K562 (cell line): ENCODE results near the gene CYP26A1. TPM values are rescaled to one million over a fixed set of nuclear protein-coding genes. Genes with fewer than 3 reads are reported as not detected.

Experiments
- ATAC-seq: fragments of 200-7000 bp; cut with Tn5 transposase; 3 replicates; pipeline ENCODE4 v1.9.1; 2020; ENCODE audit warnings: moderate library complexity
- BruUV-seq: library from RNA; stranded (reverse); fragments of 400-500 nt; replicated peaks from 2 replicates; lab custom pipeline; 2021; lab: Mats Ljungman, UMichigan
- CTCF ChIA-PET: fragments of 300-600 bp; formaldehyde crosslinking; extraction: SDS; loops from one replicate; lab custom pipeline; 2021; ENCODE audit warnings: low intra/inter-chr PET ratio; lab: Yijun Ruan, JAX
- POLR2A ChIA-PET: fragments of 300-600, 350-650 bp; sonication (Branson Sonifier 250); formaldehyde crosslinking; extraction: SDS; loops from one replicate; lab custom pipeline; 2021; ENCODE audit warnings: antibody characterized with exemption, inconsistent platforms; lab: Yijun Ruan, JAX
- DNase-seq, 4 experiments: peaks; one replicate each; pipeline versions ENCODE4 v3.0.0 to v3.0.0-alpha.2; 2011 to 2018; ENCODE audit warnings: low spot score in 3 of 4, mixed read lengths in 3 of 4; ENCODE audit errors: extremely low read depth in 1 of 4
- FAIRE-seq: peaks from 2 replicates; lab custom pipeline; 2011; peaks lifted over from hg19 to GRCh38; lab: Jason Lieb, UNC
- H2AFZ ChIP-seq: 2 replicates; pipeline ENCODE4 v1.6.0; 2011; ENCODE audit warnings: low read depth, low read length, control low read depth, inconsistent platforms
- H3K27ac ChIP-seq: fragments of 200-600 bp; 3 replicates; pipeline ENCODE4 v1.8.0; 2011; ENCODE audit warnings: low read depth, mild to moderate bottlenecking, control low read depth, inconsistent platforms, low read length, moderate library complexity, mixed read lengths; ENCODE audit errors: extremely low read depth
- H3K27me3 ChIP-seq, 2 experiments: fragments of 300-600 bp in 1 of 2; 2 replicates in 1 of 2; 3 replicates in 1 of 2; pipeline versions ENCODE4 v1.6.0 to v1.8.0; 2011; ENCODE audit warnings: inconsistent platforms in 2 of 2, low read length in 2 of 2, mild to moderate bottlenecking in 1 of 2, mixed read lengths in 1 of 2, moderate library complexity in 1 of 2; ENCODE audit not compliant: control insufficient read depth in 2 of 2, insufficient read depth in 2 of 2
- H3K36me3 ChIP-seq: fragments of 300-600 bp; 3 replicates; pipeline ENCODE4 v1.8.0; 2011; ENCODE audit warnings: mild to moderate bottlenecking, low read length, inconsistent platforms; ENCODE audit not compliant: control insufficient read depth, insufficient read depth
- H3K4me1 ChIP-seq, 2 experiments: fragments of 200-600 bp in 1 of 2; replicated peaks in 1 of 2; 2 replicates in 1 of 2; 3 replicates in 1 of 2; pipeline versions ENCODE4 v1.5.1 to v1.8.0; 2011; ENCODE audit warnings: inconsistent platforms in 2 of 2, low read length in 2 of 2, mild to moderate bottlenecking in 1 of 2, mixed read lengths in 1 of 2, moderate library complexity in 1 of 2; ENCODE audit not compliant: control insufficient read depth in 2 of 2, insufficient read depth in 2 of 2
- H3K4me2 ChIP-seq: 2 replicates; pipeline ENCODE4 v1.6.1; 2011; ENCODE audit warnings: low read length, control low read depth, inconsistent platforms, mixed read lengths; ENCODE audit not compliant: insufficient read depth
- H3K4me3 ChIP-seq: fragments of 200-600 bp; sonication (generic), shearing (Covaris generic); 2 replicates; pipeline ENCODE4 v1.5.1; 2016; ENCODE audit warnings: control low read depth, inconsistent platforms
- H3K79me2 ChIP-seq: fragments of 200-600 bp; 3 replicates; pipeline ENCODE4 v1.8.0; 2011; ENCODE audit warnings: low read length, inconsistent platforms; ENCODE audit not compliant: control insufficient read depth, insufficient read depth
- H3K9ac ChIP-seq, 2 experiments: 2 replicates each; pipeline versions ENCODE4 v1.6.0 to v1.6.1; 2011; ENCODE audit warnings: low read depth in 2 of 2, low read length in 2 of 2, control low read depth in 1 of 2, inconsistent platforms in 1 of 2, mild to moderate bottlenecking in 1 of 2, mixed read lengths in 1 of 2; ENCODE audit not compliant: insufficient read depth in 1 of 2
- H3K9me1 ChIP-seq: one replicate; pipeline ENCODE4 v1.6.0; 2011; ENCODE audit warnings: inconsistent platforms, mild to moderate bottlenecking, low read length, moderate library complexity; ENCODE audit not compliant: control insufficient read depth, insufficient read depth
- H3K9me3 ChIP-seq: replicated peaks from 2 replicates; pipeline ENCODE4 v1.5.1; 2011; ENCODE audit warnings: low read depth, low read length, inconsistent platforms; ENCODE audit not compliant: control insufficient read depth, insufficient read depth
- H4K20me1 ChIP-seq: replicated peaks from 2 replicates; pipeline ENCODE4 v1.6.1; 2011; ENCODE audit warnings: low read length, inconsistent platforms, mixed read lengths; ENCODE audit not compliant: control insufficient read depth, insufficient read depth
- ETS2 ChIP-seq: IDR thresholded peaks from 2 replicates; pipeline ENCODE4 v1.6.1; 2016; ENCODE audit warnings: borderline replicate concordance, missing genetic modification characterization, mild to moderate bottlenecking, moderate library complexity, missing compliant biosample characterization; ENCODE audit not compliant: poor library complexity, severe bottlenecking
- POLR3A ChIP-seq: IDR thresholded peaks from 2 replicates; pipeline ENCODE4 v1.6.1; 2011; ENCODE audit warnings: borderline replicate concordance, mild to moderate bottlenecking, moderate library complexity; ENCODE audit not compliant: insufficient read length, insufficient read depth; ENCODE audit errors: extremely low read depth
- SRSF9 ChIP-seq: fragments of 200-400 bp; formaldehyde crosslinking; IDR thresholded peaks from 2 replicates; pipeline ENCODE4 v1.6.1; 2017; ENCODE audit warnings: low read depth, low read length, borderline replicate concordance
- TCF7 ChIP-seq: sonication (generic); IDR thresholded peaks from 2 replicates; pipeline ENCODE4 v1.6.1; 2016; ENCODE audit warnings: antibody characterized with exemption, borderline replicate concordance
- TFAM ChIP-seq: fragments of 250-450 bp; sonication (Bioruptor Pico); conservative IDR thresholded peaks from 2 replicates; pipeline ENCODE4 v1.5.0; 2021; ENCODE audit warnings: mild to moderate bottlenecking, moderate library complexity
- ZNF41 ChIP-seq: fragments of 250-450 bp; sonication (Bioruptor Pico); conservative IDR thresholded peaks from 2 replicates; pipeline ENCODE4 v1.4.0; 2020; ENCODE audit warnings: mild to moderate bottlenecking
- ZNF717 ChIP-seq: fragments of 250-450 bp; sonication (Bioruptor Pico); IDR thresholded peaks from 2 replicates; pipeline ENCODE4 v1.5.0; 2021
- WGBS: fragments of 100-300 bp; shearing (Covaris generic); methylation state at CpG from one replicate; pipeline ENCODE4 v1.1.6; 2016; ENCODE audit warnings: low coverage, mixed read lengths; ENCODE audit not compliant: insufficient coverage; ENCODE audit errors: missing lambda C conversion rate; 5-methylcytosine and 5-hydroxymethylcytosine counted together
- in situ Hi-C: fragments of 300-500 bp; cut with MboI; formaldehyde crosslinking; loops from 4 replicates; pipeline ENCODE4 v1.15.0; 2018; ENCODE audit warnings: inconsistent platforms, mixed read lengths
- intact Hi-C: fragments of 100-400 bp; cut with micrococcal nuclease; formaldehyde crosslinking; loops from 2 replicates; pipeline ENCODE4 v1.14.2; 2022
- polyA plus RNA-seq, 8 experiments: library from polyadenylated mRNA; depleted of rRNA in 4 of 8; stranded (reverse) in 5 of 8; unstranded in 3 of 8; fragments of >200 nt; fragmentation: Nextera tagmentation in 2 of 8; fragmentation: Illumina TruSeq in 1 of 8; extraction: Ambion mirVana in 2 of 8; extraction: Trizol in 1 of 8; gene quantifications; 2 replicates each; pipeline versions ENCODE4 v1.2.1 to v1.2.3, GENCODE V29; 2011 to 2014; ENCODE audit warnings: inconsistent platforms in 1 of 8, missing spikeins in 1 of 8
- total RNA-seq, 7 experiments: library from RNA; depleted of rRNA in 6 of 7; stranded (reverse); fragments of >200 nt in 6 of 7; fragmentation: Illumina TruSeq in 2 of 7; extraction: Trizol in 2 of 7; gene quantifications; 2 replicates each; pipeline versions ENCODE4 v1.2.1 to v1.2.3, GENCODE V29; 2011 to 2021; ENCODE audit warnings: low replicate concordance in 1 of 7
- TF ChIP-seq, protein P1 (sequence below): sonication (generic); formaldehyde crosslinking; IDR thresholded peaks from 2 replicates; pipeline ENCODE4 v1.8.1; 2022; ENCODE audit warnings: missing genetic modification reagents
- TF ChIP-seq, protein P2 (sequence below): fragments of 250-450 bp; sonication (Bioruptor Pico); IDR thresholded peaks from 2 replicates; pipeline ENCODE4 v1.5.0; 2020; ENCODE audit warnings: mild to moderate bottlenecking

Gene CYP26A1
- total and polyA plus RNA-seq, 9 of the 15 experiments (the other 6 are each of a cell fraction or from before 2014, with no cell fraction given), result 0.11 to 5.1 (median 1.6) TPM

- TF ChIP-seq ETS2 (tag), result no peak
- no peak for TF ChIP-seq SRSF9
Observed at GRCh38 chr10:93121311-93121710, 47.6 kb downstream of the CYP26A1 start (continued).

DNA sequence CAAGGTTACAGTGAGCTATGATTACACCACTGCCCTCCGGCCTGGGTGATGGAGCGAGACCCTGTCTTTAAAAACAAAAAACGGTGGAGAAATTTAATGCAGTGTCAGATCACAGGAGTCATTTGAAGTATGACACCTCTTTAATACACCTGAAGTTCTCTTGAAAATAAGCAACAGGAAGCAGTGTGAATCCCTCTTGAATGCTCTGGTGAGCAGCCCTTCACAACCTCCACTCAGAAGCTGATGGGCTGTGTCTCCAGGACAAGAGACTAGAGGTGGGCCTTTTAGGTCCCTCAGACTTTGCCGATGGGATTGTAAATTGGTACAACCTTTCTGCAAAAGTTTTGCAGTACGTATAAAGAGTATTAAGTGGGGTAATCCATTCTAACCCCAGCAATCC lies 50.1 kb downstream of the CYP26A1 start:
- Histone ChIP-seq H3K36me3 (no peaks in the 10 kb centered on the region), H3K9me3 (peaks cover 7% of the 10 kb centered on the region), H2AFZ (no peak overlapping the region), H3K27ac (no peak overlapping the region), H3K4me3 (no peak overlapping the region), H3K79me2 (no peaks in the 10 kb centered on the region), H3K4me2 (no peak overlapping the region), H3K4me1 (no peaks in the 10 kb centered on the region), H3K9me1 (no peaks in the 10 kb centered on the region), H4K20me1 (no peaks in the 10 kb centered on the region), H3K27me3 (peaks cover 0 to 9% of the 10 kb centered on the region in 2 experiments; a peak in 3 of 5 replicates), H3K9ac (no peak overlapping the region)
- TF ChIP-seq, protein P1, sequence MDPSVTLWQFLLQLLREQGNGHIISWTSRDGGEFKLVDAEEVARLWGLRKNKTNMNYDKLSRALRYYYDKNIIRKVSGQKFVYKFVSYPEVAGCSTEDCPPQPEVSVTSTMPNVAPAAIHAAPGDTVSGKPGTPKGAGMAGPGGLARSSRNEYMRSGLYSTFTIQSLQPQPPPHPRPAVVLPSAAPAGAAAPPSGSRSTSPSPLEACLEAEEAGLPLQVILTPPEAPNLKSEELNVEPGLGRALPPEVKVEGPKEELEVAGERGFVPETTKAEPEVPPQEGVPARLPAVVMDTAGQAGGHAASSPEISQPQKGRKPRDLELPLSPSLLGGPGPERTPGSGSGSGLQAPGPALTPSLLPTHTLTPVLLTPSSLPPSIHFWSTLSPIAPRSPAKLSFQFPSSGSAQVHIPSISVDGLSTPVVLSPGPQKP, result no peak
- no peak for TF ChIP-seq POLR3A
- no peak for TF ChIP-seq TCF7
- no peak for TF ChIP-seq ZNF41
- TF ChIP-seq TFAM (CRISPR knock-in tag), result no peak
- TF ChIP-seq, protein P2, sequence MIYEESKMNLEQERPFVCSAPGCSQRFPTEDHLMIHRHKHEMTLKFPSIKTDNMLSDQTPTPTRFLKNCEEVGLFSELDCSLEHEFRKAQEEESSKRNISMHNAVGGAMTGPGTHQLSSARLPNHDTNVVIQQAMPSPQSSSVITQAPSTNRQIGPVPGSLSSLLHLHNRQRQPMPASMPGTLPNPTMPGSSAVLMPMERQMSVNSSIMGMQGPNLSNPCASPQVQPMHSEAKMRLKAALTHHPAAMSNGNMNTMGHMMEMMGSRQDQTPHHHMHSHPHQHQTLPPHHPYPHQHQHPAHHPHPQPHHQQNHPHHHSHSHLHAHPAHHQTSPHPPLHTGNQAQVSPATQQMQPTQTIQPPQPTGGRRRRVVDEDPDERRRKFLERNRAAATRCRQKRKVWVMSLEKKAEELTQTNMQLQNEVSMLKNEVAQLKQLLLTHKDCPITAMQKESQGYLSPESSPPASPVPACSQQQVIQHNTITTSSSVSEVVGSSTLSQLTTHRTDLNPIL, result no peak
- TF ChIP-seq ZNF717 (CRISPR knock-in tag), result no peak
- DNase-seq, result no peak
- ChIA-PET CTCF (no interaction called here), POLR2A (no interaction called here)
- FAIRE-seq, result no peak
- no peak for ATAC-seq
- WGBS, result 0% methylated on average over 5 of the region's 5 CpGs
- intact Hi-C loops, result no loop called here
- in situ Hi-C loops, result no loop called here
- BruUV-seq, result no TSS peak
